Left lung (tissue), 10 donors: Measurements from ENCODE around the gene NEK10. TPM values are rescaled to one million over a fixed set of nuclear protein-coding genes. Genes with fewer than 3 reads are reported as not detected.

Source experiments
- ATAC-seq: fragments of 200-7000 bp; cut with Tn5 transposase; one replicate; pipeline ENCODE4 v1.9.1; 2020; ENCODE audit warnings: moderate library complexity
- DNase-seq, 4 donors: peaks; one replicate each; pipeline ENCODE4 v3.0.0-alpha.2; 2013 to 2020
- H3K27ac ChIP-seq, 2 donors: fragments of 200-600 bp; sonication (generic) in 1 of 2; one replicate each; pipeline versions ENCODE4 v1.5.0 to v1.8.0; 2020 to 2021
- H3K27me3 ChIP-seq, 2 donors: fragments of 200-600 bp; sonication (generic) in 1 of 2; one replicate each; pipeline versions ENCODE4 v1.5.0 to v1.8.0; 2020 to 2021
- H3K36me3 ChIP-seq, 2 donors: fragments of 200-600 bp; sonication (generic) in 1 of 2; one replicate each; pipeline versions ENCODE4 v1.5.0 to v1.8.0; 2020 to 2021
- H3K4me1 ChIP-seq, 2 donors: fragments of 200-600 bp; one replicate each; pipeline ENCODE4 v1.8.0; 2021
- H3K4me3 ChIP-seq, 2 donors: fragments of 200-600 bp; sonication (generic) in 1 of 2; one replicate each; pipeline versions ENCODE4 v1.5.0 to v1.8.0; 2020 to 2021; ENCODE audit warnings: mild to moderate bottlenecking in 1 of 2
- H3K9me3 ChIP-seq, 2 donors: fragments of 200-600 bp; sonication (generic) in 1 of 2; one replicate each; pipeline versions ENCODE4 v1.5.0 to v1.8.0; 2020 to 2021
- CTCF ChIP-seq, 2 donors: fragments of 200-600 bp; sonication (generic) in 1 of 2; IDR thresholded peaks; one replicate each; pipeline versions ENCODE4 v1.5.0 to v1.8.0; 2021; ENCODE audit warnings: antibody characterized with exemption in 2 of 2
- intact Hi-C, 2 donors: fragments of 100-400 bp; cut with DNase I; formaldehyde crosslinking; loops; one replicate each; pipeline versions ENCODE4 v1.11.2 to v1.14.2; 2022
- polyA plus RNA-seq, 6 donors: library from polyadenylated mRNA; unstranded; fragments of 120-200 nt; gene quantifications; one replicate each; pipeline ENCODE4 v1.2.1, GENCODE V29; 2013; ENCODE audit not compliant: insufficient read length in 6 of 6
- total RNA-seq, 2 donors: library from RNA; stranded (reverse); fragmentation: NEBNext Ultra II Directional; extraction: Animal tissue kit (Norgen Biotek cat#: 25700); gene quantifications; one replicate each; pipeline ENCODE4 v1.2.1, GENCODE V29; 2021
- donor health status: DM: no; HTN: yes; CAD: no.
- donor health status: DM: no; HTN: no; CAD: no.

The NEK10 gene
- total and polyA plus RNA-seq, 8 donors, result 1.5 to 7.9 (median 5.5) TPM

DNA sequence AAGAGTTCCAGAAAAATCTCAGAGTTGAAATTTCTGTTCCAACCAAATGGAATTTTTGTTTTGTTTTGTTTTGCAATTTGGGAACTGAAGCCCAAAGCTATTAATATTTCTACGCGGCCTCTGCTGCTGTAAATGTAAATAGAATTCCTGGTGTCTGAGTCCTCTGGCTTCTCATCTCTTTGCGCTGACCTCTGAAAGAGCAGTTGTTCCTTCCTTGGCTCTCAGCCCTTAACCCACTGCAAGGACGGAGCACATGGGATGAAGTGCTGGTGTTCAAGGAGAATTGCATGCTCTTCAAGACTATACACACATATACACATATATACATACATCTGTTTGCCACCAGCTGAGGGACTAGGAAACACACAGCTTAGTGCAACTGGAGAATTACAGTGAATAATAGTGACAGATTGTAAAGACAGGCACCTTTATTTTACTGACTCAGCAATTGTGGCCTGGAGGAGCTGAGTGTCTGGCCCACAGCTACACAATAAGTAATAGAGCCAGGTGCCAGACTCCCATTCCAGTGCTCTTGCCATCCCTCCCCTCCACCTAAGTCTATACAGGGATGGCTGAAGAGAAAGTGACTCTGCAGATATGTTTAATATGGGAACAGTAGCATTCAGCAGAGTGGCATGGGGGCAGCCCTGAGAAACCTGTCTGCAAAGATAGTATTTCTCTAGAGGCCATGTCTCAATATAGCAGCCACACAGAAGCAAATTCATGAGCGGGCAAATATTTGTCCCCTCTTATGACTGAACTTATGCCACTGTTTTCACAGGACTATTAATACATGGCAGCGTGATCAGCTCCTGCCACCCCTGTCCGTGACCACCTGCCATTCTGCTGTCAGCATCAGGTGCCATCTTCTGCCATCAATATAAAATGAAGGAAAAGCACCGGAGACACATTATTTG is 42.3 kb downstream of the NEK10 start:
- peak overlapping the region in 1 of 2 donors; percentile 51 for H3K27ac ChIP-seq

GRCh38 chr3:27326202-27326601 is 43.0 kb downstream of the NEK10 start:
- H3K4me3 ChIP-seq, result no peak overlapping the region
- peak overlapping the region in 1 of 2 donors; percentile 51 for H3K27ac ChIP-seq
- no peak for ATAC-seq
- H3K4me1 ChIP-seq, result peaks cover 0 to 3% of the 10 kb centered on the region in 2 donors
- H3K9me3 ChIP-seq, result peaks cover 0 to 9% of the 10 kb centered on the region in 2 donors
- TF ChIP-seq CTCF (IDR thresholded peaks at IDR 0.05), result no peak
- H3K36me3 ChIP-seq, result no peaks in the 10 kb centered on the region
- no peak for DNase-seq
- no peaks in the 10 kb centered on the region for H3K27me3 ChIP-seq
- intact Hi-C loops, result no loop called here

More for the DNA sequence above, 42.3 kb downstream of the NEK10 start:
- DNase-seq, result peak in 2 of 4 donors; percentile 54 to 74
- intact Hi-C loops, result no loop called here
- H3K27me3 ChIP-seq, result no peaks in the 10 kb centered on the region
- no peak for TF ChIP-seq CTCF (IDR thresholded peaks at IDR 0.05)
- no peaks in the 10 kb centered on the region for H3K36me3 ChIP-seq
- peaks cover 0 to 9% of the 10 kb centered on the region in 2 donors for H3K9me3 ChIP-seq
- ATAC-seq, result peak; percentile 73
- peaks cover 0 to 3% of the 10 kb centered on the region in 2 donors for H3K4me1 ChIP-seq
- no peak overlapping the region for H3K4me3 ChIP-seq

GRCh38 chr3:27325419-27325818 is 43.8 kb downstream of the NEK10 start:
- intact Hi-C loops, result no loop called here
- Histone ChIP-seq H3K4me3 (no peak overlapping the region), H3K36me3 (no peaks in the 10 kb centered on the region), H3K27me3 (no peaks in the 10 kb centered on the region), H3K27ac (peak overlapping the region in 1 of 2 donors; percentile 51), H3K4me1 (peaks cover 0 to 3% of the 10 kb centered on the region in 2 donors), H3K9me3 (peaks cover 0 to 9% of the 10 kb centered on the region in 2 donors)
- ATAC-seq (no peak), DNase-seq (no peak)
- no peak for TF ChIP-seq CTCF (IDR thresholded peaks at IDR 0.05)

DNA sequence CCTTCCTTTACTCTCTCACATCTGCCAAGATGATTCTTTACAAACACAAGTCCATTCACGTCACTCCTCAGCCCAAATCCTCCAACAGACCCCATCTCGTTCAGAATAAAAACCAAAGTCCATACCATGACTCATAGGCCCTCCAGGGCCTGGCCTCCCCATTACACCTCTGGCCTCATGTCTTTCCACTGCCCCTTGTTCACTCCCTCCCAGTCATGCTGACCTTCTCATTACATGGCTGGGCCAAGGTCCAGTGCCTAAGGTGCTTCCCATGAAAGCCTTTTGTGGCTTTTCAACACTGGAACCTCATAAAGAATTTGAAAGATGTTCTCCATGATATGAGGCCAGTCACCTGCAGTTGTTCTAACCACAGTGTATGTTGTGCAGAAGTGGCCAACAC is 44.5 kb downstream of the NEK10 start:
- DNase-seq (no peak), ATAC-seq (no peak)
- H3K27ac ChIP-seq, result no peak overlapping the region
- peaks cover 0 to 3% of the 10 kb centered on the region in 2 donors for H3K4me1 ChIP-seq
- peaks cover 0 to 9% of the 10 kb centered on the region in 2 donors for H3K9me3 ChIP-seq
- no peaks in the 10 kb centered on the region for H3K27me3 ChIP-seq
- no peak overlapping the region for H3K4me3 ChIP-seq
- intact Hi-C loops, result no loop called here
- no peaks in the 10 kb centered on the region for H3K36me3 ChIP-seq
- no peak for TF ChIP-seq CTCF (IDR thresholded peaks at IDR 0.05)

DNA sequence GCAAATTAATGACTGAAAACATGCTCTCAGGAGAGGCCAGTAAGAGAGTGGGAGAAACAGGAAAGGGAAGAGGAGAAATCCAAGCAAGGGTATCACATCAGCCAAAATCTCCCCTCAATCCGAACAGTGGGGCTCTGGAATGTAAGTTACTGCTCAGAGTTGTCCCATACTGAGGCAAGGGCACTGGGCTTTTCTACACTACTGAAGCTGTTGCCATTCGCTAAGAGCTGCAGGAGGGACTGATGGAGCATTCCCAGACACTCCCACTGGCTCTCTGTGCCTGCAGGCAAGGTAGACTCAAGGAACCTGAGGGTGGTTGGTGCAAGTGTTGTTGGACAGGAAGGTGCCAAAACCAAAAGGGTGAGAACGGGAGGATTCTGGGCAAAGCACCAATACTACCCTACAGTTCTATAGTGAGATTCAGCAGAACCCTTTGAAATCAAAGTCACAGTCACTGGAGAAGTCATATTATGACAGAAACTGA is 46.1 kb downstream of the NEK10 start:
- H3K4me3 ChIP-seq, result no peak overlapping the region
- no peak for ATAC-seq
- H3K27ac ChIP-seq, result no peak overlapping the region
- no peaks in the 10 kb centered on the region for H3K27me3 ChIP-seq
- peaks cover 0 to 3% of the 10 kb centered on the region in 2 donors for H3K4me1 ChIP-seq
- no peak for TF ChIP-seq CTCF (IDR thresholded peaks at IDR 0.05)
- H3K9me3 ChIP-seq, result no peaks in the 10 kb centered on the region
- no peak for DNase-seq
- H3K36me3 ChIP-seq, result no peaks in the 10 kb centered on the region
- intact Hi-C loops, result no loop called here
